Neural cell (in vitro differentiated cells): ENCODE data around the gene CTCF. TPM values are rescaled to one million over a fixed set of nuclear protein-coding genes. Genes with fewer than 3 reads are reported as not detected.

Source experiments
- H2AFZ ChIP-seq: fragments of 200-600, 300-800 bp; sonication (generic), shearing (Covaris generic); 2 replicates; pipeline ENCODE4 v1.6.0; 2014; ENCODE audit warnings: low read depth, mild to moderate bottlenecking, antibody characterized with exemption, low read length, moderate library complexity
- H3F3A ChIP-seq: fragments of 200-600 bp; shearing (Covaris generic); 2 replicates; pipeline ENCODE4 v1.6.1; 2016; ENCODE audit warnings: mild to moderate bottlenecking, moderate library complexity, mixed read lengths, antibody characterized with exemption, low read length; ENCODE audit not compliant: insufficient read depth, poor library complexity, severe bottlenecking
- H3K27ac ChIP-seq: fragments of 200-600, 300-800 bp; sonication (generic), shearing (Covaris generic); 2 replicates; pipeline ENCODE4 v1.5.1; 2014; ENCODE audit warnings: mild to moderate bottlenecking, low read length, moderate library complexity
- H3K27me3 ChIP-seq: fragments of 300-800, 200-600 bp; sonication (generic), shearing (Covaris generic); 2 replicates; pipeline ENCODE4 v1.6.0; 2014; ENCODE audit warnings: mild to moderate bottlenecking, low read depth, low read length, moderate library complexity; ENCODE audit not compliant: insufficient read depth
- H3K36me3 ChIP-seq: fragments of 300-800, 200-600 bp; sonication (generic), shearing (Covaris generic); 2 replicates; pipeline ENCODE4 v1.5.1; 2014; ENCODE audit warnings: mild to moderate bottlenecking, antibody characterized with exemption, low read length, moderate library complexity; ENCODE audit not compliant: insufficient read depth
- H3K4me2 ChIP-seq: fragments of 300-800, 200-600 bp; sonication (generic), shearing (Covaris generic); 2 replicates; pipeline ENCODE4 v1.6.0; 2014; ENCODE audit warnings: mild to moderate bottlenecking, low read length
- H3K4me3 ChIP-seq: fragments of 300-800, 200-600 bp; sonication (generic), shearing (Covaris generic); 2 replicates; pipeline ENCODE4 v1.5.1; 2014; ENCODE audit warnings: mild to moderate bottlenecking, low read length, moderate library complexity
- H3K79me2 ChIP-seq: fragments of 200-600 bp; shearing (Covaris generic); replicated peaks from 2 replicates; pipeline ENCODE4 v1.6.0; 2014; ENCODE audit warnings: mild to moderate bottlenecking, low read length, moderate library complexity; ENCODE audit not compliant: insufficient read depth
- H3K9ac ChIP-seq: fragments of 300-800, 200-600 bp; sonication (generic), shearing (Covaris generic); 2 replicates; pipeline ENCODE4 v1.6.1; 2016; ENCODE audit warnings: mild to moderate bottlenecking, low read length, mixed read lengths
- H3K9me2 ChIP-seq: fragments of 200-600 bp; shearing (Covaris generic); 2 replicates; pipeline ENCODE4 v1.6.1; 2016; ENCODE audit warnings: mild to moderate bottlenecking, low read length, mixed read lengths; ENCODE audit not compliant: insufficient read depth
- H3K9me3 ChIP-seq: fragments of 200-600, 300-800 bp; sonication (generic), shearing (Covaris generic); 2 replicates; pipeline ENCODE4 v1.6.1; 2016; ENCODE audit warnings: mild to moderate bottlenecking, mixed run types, low read length, moderate library complexity, mixed read lengths
- H4K20me1 ChIP-seq: fragments of 200-600 bp; shearing (Covaris generic); 2 replicates; pipeline ENCODE4 v1.6.1; 2016; ENCODE audit warnings: mild to moderate bottlenecking, mixed run types; ENCODE audit not compliant: insufficient read depth
- EZH2 ChIP-seq: fragments of 200-600, 300-800 bp; shearing (Covaris generic), sonication (generic); IDR thresholded peaks from 2 replicates; pipeline ENCODE4 v1.6.1; 2014; ENCODE audit warnings: antibody characterized with exemption, low read length, borderline replicate concordance, mild to moderate bottlenecking; ENCODE audit not compliant: insufficient read depth, poor library complexity, severe bottlenecking
- MXI1 ChIP-seq: fragments of 450-650 bp; conservative IDR thresholded peaks from 2 replicates; pipeline ENCODE4 v1.6.1; 2014; ENCODE audit warnings: antibody characterized with exemption, mild to moderate bottlenecking; ENCODE audit not compliant: poor library complexity, severe bottlenecking
- POLR2AphosphoS5 ChIP-seq: IDR thresholded peaks from 2 replicates; pipeline ENCODE4 v1.6.1; 2012
- REST ChIP-seq: IDR thresholded peaks from 2 replicates; pipeline ENCODE4 v1.6.1; 2012; ENCODE audit warnings: borderline replicate concordance
- TAF1 ChIP-seq: IDR thresholded peaks from 2 replicates; pipeline ENCODE4 v1.6.1; 2012; ENCODE audit warnings: low read depth
- polyA plus RNA-seq: library from polyadenylated mRNA; depleted of rRNA; stranded (reverse); fragments of >200 nt; gene quantifications from 2 replicates; pipeline ENCODE4 v1.2.3, GENCODE V29; 2014

Gene CTCF
- polyA plus RNA-seq, 1 donor from 2014 or later: 42.8 TPM

- no peaks in the 10 kb centered on the region for H3F3A ChIP-seq
- no peaks in the 10 kb centered on the region for H4K20me1 ChIP-seq
- H3K36me3 ChIP-seq: no peaks in the 10 kb centered on the region
- peak overlapping the region; percentile 52 for H3K27ac ChIP-seq
- H3K9me2 ChIP-seq: no peaks in the 10 kb centered on the region
- no peak for TF ChIP-seq POLR2AphosphoS5
- TF ChIP-seq REST: peak; percentile 10
- peak overlapping the region; percentile 92 for H3K9ac ChIP-seq
- peaks cover 22% of the 10 kb centered on the region for H3K79me2 ChIP-seq
- H3K4me2 ChIP-seq: peak overlapping the region; percentile 91
- H3K27me3 ChIP-seq: no peaks in the 10 kb centered on the region
- H2AFZ ChIP-seq: peak overlapping the region; percentile 56
- H3K9me3 ChIP-seq: no peaks in the 10 kb centered on the region
- H3K4me3 ChIP-seq: peak overlapping the region; percentile 90
Observed at GRCh38 chr16:67529582-67530012, 32.7 kb upstream of the CTCF start.

GRCh38 chr16:67530013-67530939, 32.0 kb upstream of the CTCF start:
- Histone ChIP-seq H3K4me3 (peak overlapping the region; percentile 90), H2AFZ (no peak overlapping the region), H3K36me3 (no peaks in the 10 kb centered on the region), H3K9me3 (no peaks in the 10 kb centered on the region), H3K27ac (peak overlapping the region; percentile 52), H3K9me2 (no peaks in the 10 kb centered on the region), H3K27me3 (no peaks in the 10 kb centered on the region), H3K9ac (peak overlapping the region; percentile 92), H4K20me1 (no peaks in the 10 kb centered on the region), H3K4me2 (peak overlapping the region; percentile 91), H3F3A (no peaks in the 10 kb centered on the region), H3K79me2 (peaks cover 22% of the 10 kb centered on the region)
- TF ChIP-seq MXI1 (no peak), TAF1 (peak; percentile 22), POLR2AphosphoS5 (peak; percentile 8), REST (no peak), EZH2 (no peak)
